ENCODE results near the gene KLC4.
"Not testable (repeated sequence)": the region's sequence is repeated elsewhere in the genome, so short reads cannot be mapped to it uniquely, and the experiment has no call there.

The KLC4 gene

GRCh38 chr6:43105538-43106222 lies 46.2 kb downstream of the KLC4 start:
- FAIRE-seq: no peak
- TF ChIP-seq POLR2A (IDR thresholded peaks at IDR 0.05; ENCODE audit: low read depth, low read length): no peak
- no peak for DNase-seq (ENCODE audit: insufficient read length, low spot score)

- FAIRE-seq (no peak), DNase-seq (ENCODE audit: insufficient read length, low spot score) (no peak)
- TF ChIP-seq POLR2A (IDR thresholded peaks at IDR 0.05; ENCODE audit: low read depth, low read length): no peak
Measured at GRCh38 chr6:43107344-43108062, 48.1 kb downstream of the KLC4 start.

- FAIRE-seq (no peak), DNase-seq (ENCODE audit: insufficient read length, low spot score) (no peak)
- no peak for TF ChIP-seq POLR2A (IDR thresholded peaks at IDR 0.05; ENCODE audit: low read depth, low read length)
Measured at GRCh38 chr6:43113431-43114260, 54.2 kb downstream of the KLC4 start.

GRCh38 chr6:43115365-43115764 lies 55.9 kb downstream of the KLC4 start:
- DNase-seq (ENCODE audit: insufficient read length, low spot score): no peak
- FAIRE-seq: no peak

GRCh38 chr6:43117466-43117865 lies 58.0 kb downstream of the KLC4 start:
- not testable (repeated sequence) for DNase-seq (ENCODE audit: insufficient read length, low spot score); FAIRE-seq

More at GRCh38 chr6:43115365-43115764, 55.9 kb downstream of the KLC4 start:
- no peak for TF ChIP-seq POLR2A (IDR thresholded peaks at IDR 0.05; ENCODE audit: low read depth, low read length)

- no peak for TF ChIP-seq POLR2A (IDR thresholded peaks at IDR 0.05; ENCODE audit: low read depth, low read length)
- FAIRE-seq: no peak
Measured at GRCh38 chr6:43119482-43119881, 60.1 kb downstream of the KLC4 start.

GRCh38 chr6:43120101-43120763 lies 60.8 kb downstream of the KLC4 start:
- TF ChIP-seq POLR2A (IDR thresholded peaks at IDR 0.05; ENCODE audit: low read depth, low read length): no peak
- DNase-seq (ENCODE audit: insufficient read length, low spot score) (no peak), FAIRE-seq (no peak)

More at GRCh38 chr6:43119482-43119881, 60.1 kb downstream of the KLC4 start:
- DNase-seq (ENCODE audit: insufficient read length, low spot score): no peak

- DNase-seq (ENCODE audit: insufficient read length, low spot score): peak; percentile 67
- FAIRE-seq: peak; percentile 68
- no peak for TF ChIP-seq POLR2A (IDR thresholded peaks at IDR 0.05; ENCODE audit: low read depth, low read length)
Measured at GRCh38 chr6:43120944-43121913, 61.8 kb downstream of the KLC4 start.

- TF ChIP-seq POLR2A (IDR thresholded peaks at IDR 0.05; ENCODE audit: low read depth, low read length): no peak
- FAIRE-seq (no peak), DNase-seq (ENCODE audit: insufficient read length, low spot score) (no peak)
Measured at GRCh38 chr6:43122146-43122545, 62.7 kb downstream of the KLC4 start.

- DNase-seq (ENCODE audit: insufficient read length, low spot score): no peak
- no peak for TF ChIP-seq POLR2A (IDR thresholded peaks at IDR 0.05; ENCODE audit: low read depth, low read length)
- no peak for FAIRE-seq
Measured at GRCh38 chr6:43123461-43124314, 64.3 kb downstream of the KLC4 start.

- DNase-seq (ENCODE audit: insufficient read length, low spot score) (no peak), FAIRE-seq (no peak)
- TF ChIP-seq POLR2A (IDR thresholded peaks at IDR 0.05; ENCODE audit: low read depth, low read length): no peak
Measured at GRCh38 chr6:43124481-43124880, 65.0 kb downstream of the KLC4 start.

Data from H54 (cell line).